Suprapubic skin (tissue), 4 donors: ENCODE results near the gene OMG. TPM values are rescaled to one million over a fixed set of nuclear protein-coding genes. Genes with fewer than 3 reads are reported as not detected.

Experiments
- total RNA-seq, 4 donors: library from RNA; depleted of rRNA; stranded (reverse); fragments of >200 nt; gene quantifications; one replicate each; pipeline ENCODE4 v1.1.0, GENCODE V29; 2016

The OMG gene
- total RNA-seq, 4 donors from 2014 or later = not detected

Other genes with a start within 250 kb of the OMG start
- gene NF1, start 202.3 kb downstream of the OMG start, total RNA-seq = 100 to 1,000 TPM in 1 of 4 donors, 10 to 100 TPM in 3; 32.3 to 113 (median 45.4) TPM
- gene EVI2B, start 16.8 kb upstream of the OMG start, total RNA-seq = 1 to 10 TPM; 2.2 to 5.6 (median 3.7) TPM
- gene EVI2A, start 24.4 kb upstream of the OMG start, total RNA-seq = 1 to 10 TPM; 1.2 to 3.3 (median 1.9) TPM
- gene RAB11FIP4, start 94.4 kb upstream of the OMG start, total RNA-seq = 10 to 100 TPM; 28.9 to 46.8 (median 35.7) TPM